Erythroblast (primary cell): Measurements from ENCODE around the gene SPEF2.

Source experiments
- GATA1 ChIP-seq: IDR thresholded peaks from 2 replicates; pipeline ENCODE4 v1.6.1; 2011; ENCODE audit warnings: low read depth, mild to moderate bottlenecking, control low read depth, low read length, moderate library complexity
- POLR2A ChIP-seq: IDR thresholded peaks from 2 replicates; pipeline ENCODE4 v1.6.1; 2011; ENCODE audit warnings: mild to moderate bottlenecking, low read length

DNA sequence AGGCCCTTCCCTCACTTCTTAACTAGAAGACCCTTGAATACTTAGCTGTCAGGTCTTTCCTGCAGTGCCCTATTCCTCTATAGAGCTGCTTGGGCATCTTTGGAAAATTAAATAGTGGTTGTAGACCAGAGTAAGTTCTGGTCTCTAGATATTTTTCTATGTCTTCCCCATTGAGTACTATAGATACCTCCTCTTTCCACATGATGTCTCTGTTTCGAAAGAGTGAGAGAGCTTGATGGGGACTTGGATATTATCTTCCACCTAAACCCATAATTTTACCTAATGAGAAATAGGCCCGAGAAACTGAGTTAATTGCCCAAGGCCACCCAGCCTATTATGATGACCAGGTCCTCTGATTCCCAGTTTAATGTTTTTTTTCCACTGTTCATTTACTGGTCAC is 40.2 kb downstream of the SPEF2 start:
- TF ChIP-seq POLR2A (no peak), GATA1 (no peak)
